Esophagus squamous epithelium (tissue), 5 donors: ENCODE measurements around the gene DAPK1. TPM values are rescaled to one million over a fixed set of nuclear protein-coding genes. Genes with fewer than 3 reads are reported as not detected.

Experiments
- DNase-seq: peaks from one replicate; lab custom pipeline; 2025; lab: John Stamatoyannopoulos, UW
- H3K27ac ChIP-seq, 4 donors: fragments of 200-600 bp; sonication (generic); one replicate each; pipeline ENCODE4 v1.5.1; 2016 to 2019; ENCODE audit warnings: mild to moderate bottlenecking in 1 of 4
- H3K27me3 ChIP-seq, 4 donors: fragments of 200-600 bp; sonication (generic); 1 replicate in 3 of 4; 2 replicates in 1 of 4; pipeline versions ENCODE4 v1.5.1 to v1.6.0; 2017 to 2021; ENCODE audit warnings: antibody characterized with exemption in 1 of 4
- H3K36me3 ChIP-seq, 3 donors: fragments of 200-600 bp; sonication (generic); one replicate each; pipeline ENCODE4 v1.5.1; 2016 to 2019
- H3K4me1 ChIP-seq, 3 donors: fragments of 200-600 bp; sonication (generic); one replicate each; pipeline ENCODE4 v1.5.1; 2017 to 2019
- H3K4me3 ChIP-seq, 4 donors: fragments of 200-600 bp; sonication (generic); 1 replicate in 3 of 4; 2 replicates in 1 of 4; pipeline ENCODE4 v1.5.1; 2016 to 2019; ENCODE audit warnings: mild to moderate bottlenecking in 2 of 4, moderate library complexity in 1 of 4
- H3K9me3 ChIP-seq, 3 donors: fragments of 200-600 bp; sonication (generic); one replicate each; pipeline ENCODE4 v1.5.1; 2016 to 2019
- CTCF ChIP-seq, 6 experiments: fragments of 450-650 bp in 4 of 6; fragments of 200-600 bp in 2 of 6; sonication (generic) in 2 of 6; IDR thresholded peaks; one replicate each; pipeline ENCODE4 v1.5.1; 2016 to 2019; ENCODE audit warnings: antibody characterized with exemption in 6 of 6, mild to moderate bottlenecking in 4 of 6, moderate library complexity in 4 of 6
- POLR2A ChIP-seq, 4 donors: fragments of 450-650 bp; IDR thresholded peaks; one replicate each; pipeline ENCODE4 v1.6.1; 2017; ENCODE audit warnings: antibody characterized with exemption in 4 of 4, mild to moderate bottlenecking in 4 of 4, moderate library complexity in 3 of 4
- WGBS, 2 donors: methylation state at CpG; one replicate each; pipeline ENCODE4 v1.1.5; 2018; 5-methylcytosine and 5-hydroxymethylcytosine counted together
- intact Hi-C: fragments of 100-400 bp; cut with DNase I; formaldehyde crosslinking; loops from one replicate; pipeline ENCODE4 v1.15.0; 2022
- total RNA-seq, 4 donors: library from RNA; depleted of rRNA; stranded (reverse); fragments of >200 nt; gene quantifications; one replicate each; pipeline ENCODE4 v1.1.0, GENCODE V29; 2016
- donor health status: DM: yes; HTN: yes; CAD: no.

The DAPK1 gene
- total RNA-seq, 4 donors from 2014 or later: 2.2 to 14.5 (median 5.5) TPM

- WGBS, 2 donors: 90 to 94% methylated on average over 3 to 6 of the region's 8 CpGs
- H3K9me3 ChIP-seq: no peaks in the 10 kb centered on the region
- H3K27ac ChIP-seq: no peak overlapping the region
- peaks cover 0 to 3% (median 0%) of the 10 kb centered on the region in 4 donors for H3K27me3 ChIP-seq
- DNase-seq: no peak
- TF ChIP-seq POLR2A (IDR thresholded peaks at IDR 0.05) (no peak), CTCF (IDR thresholded peaks at IDR 0.05) (no peak)
- no peaks in the 10 kb centered on the region for H3K36me3 ChIP-seq
- H3K4me1 ChIP-seq: peaks cover 0 to 3% (median 0%) of the 10 kb centered on the region in 3 donors
- no peak overlapping the region for H3K4me3 ChIP-seq
- intact Hi-C loops: no loop called here
Observed at GRCh38 chr9:87619346-87619745, 121.7 kb downstream of the DAPK1 start.

GRCh38 chr9:87620731-87621322 lies 123.2 kb downstream of the DAPK1 start:
- no peaks in the 10 kb centered on the region for H3K27me3 ChIP-seq
- no peak for TF ChIP-seq POLR2A (IDR thresholded peaks at IDR 0.05)
- TF ChIP-seq CTCF (IDR thresholded peaks at IDR 0.05): no peak
- H3K9me3 ChIP-seq: no peaks in the 10 kb centered on the region
- intact Hi-C loops: no loop called here
- no peaks in the 10 kb centered on the region for H3K36me3 ChIP-seq
- no peak for DNase-seq
- no peaks in the 10 kb centered on the region for H3K4me1 ChIP-seq
- 62 to 75% methylated on average over 4 of the region's 4 CpGs for WGBS, 2 donors
- no peak overlapping the region for H3K4me3 ChIP-seq
- no peak overlapping the region for H3K27ac ChIP-seq

GRCh38 chr9:87622098-87622497 lies 124.4 kb downstream of the DAPK1 start:
- H3K4me3 ChIP-seq: no peak overlapping the region
- no peak for DNase-seq
- intact Hi-C loops: no loop called here
- H3K27me3 ChIP-seq: no peaks in the 10 kb centered on the region
- H3K36me3 ChIP-seq: no peaks in the 10 kb centered on the region
- H3K9me3 ChIP-seq: no peaks in the 10 kb centered on the region
- no peaks in the 10 kb centered on the region for H3K4me1 ChIP-seq
- WGBS, 2 donors: 80 to 82% methylated on average over 2 to 4 of the region's 4 CpGs
- no peak for TF ChIP-seq POLR2A (IDR thresholded peaks at IDR 0.05)
- TF ChIP-seq CTCF (IDR thresholded peaks at IDR 0.05): no peak
- H3K27ac ChIP-seq: no peak overlapping the region

GRCh38 chr9:87622923-87623322 lies 125.3 kb downstream of the DAPK1 start:
- no peak overlapping the region for H3K27ac ChIP-seq
- H3K4me1 ChIP-seq: no peaks in the 10 kb centered on the region
- H3K27me3 ChIP-seq: no peaks in the 10 kb centered on the region
- H3K4me3 ChIP-seq: no peak overlapping the region
- WGBS, 2 donors: 85 to 93% methylated on average over 2 of the region's 2 CpGs
- intact Hi-C loops: no loop called here
- no peak for DNase-seq
- H3K36me3 ChIP-seq: no peaks in the 10 kb centered on the region
- TF ChIP-seq CTCF (IDR thresholded peaks at IDR 0.05): no peak
- TF ChIP-seq POLR2A (IDR thresholded peaks at IDR 0.05): no peak
- no peaks in the 10 kb centered on the region for H3K9me3 ChIP-seq

GRCh38 chr9:87628346-87628745 lies 130.7 kb downstream of the DAPK1 start:
- DNase-seq: no peak
- no peaks in the 10 kb centered on the region for H3K9me3 ChIP-seq
- intact Hi-C loops: no loop called here
- no peaks in the 10 kb centered on the region for H3K36me3 ChIP-seq
- 92 to 93% methylated on average over 6 of the region's 6 CpGs for WGBS, 2 donors
- H3K4me3 ChIP-seq: no peak overlapping the region
- H3K27ac ChIP-seq: no peak overlapping the region
- no peaks in the 10 kb centered on the region for H3K27me3 ChIP-seq
- no peaks in the 10 kb centered on the region for H3K4me1 ChIP-seq
- TF ChIP-seq POLR2A (IDR thresholded peaks at IDR 0.05) (no peak), CTCF (IDR thresholded peaks at IDR 0.05) (no peak)
